Neural cell (in vitro differentiated cells): ENCODE results near the gene BAX. TPM values are rescaled to one million over a fixed set of nuclear protein-coding genes. Genes with fewer than 3 reads are reported as not detected.

Source experiments
- H2AFZ ChIP-seq: fragments of 200-600, 300-800 bp; sonication (generic), shearing (Covaris generic); 2 replicates; pipeline ENCODE4 v1.6.0; 2014; ENCODE audit warnings: low read depth, mild to moderate bottlenecking, antibody characterized with exemption, low read length, moderate library complexity
- H3F3A ChIP-seq: fragments of 200-600 bp; shearing (Covaris generic); 2 replicates; pipeline ENCODE4 v1.6.1; 2016; ENCODE audit warnings: mild to moderate bottlenecking, moderate library complexity, mixed read lengths, antibody characterized with exemption, low read length; ENCODE audit not compliant: insufficient read depth, poor library complexity, severe bottlenecking
- H3K27ac ChIP-seq: fragments of 200-600, 300-800 bp; sonication (generic), shearing (Covaris generic); 2 replicates; pipeline ENCODE4 v1.5.1; 2014; ENCODE audit warnings: mild to moderate bottlenecking, low read length, moderate library complexity
- H3K27me3 ChIP-seq: fragments of 300-800, 200-600 bp; sonication (generic), shearing (Covaris generic); 2 replicates; pipeline ENCODE4 v1.6.0; 2014; ENCODE audit warnings: mild to moderate bottlenecking, low read depth, low read length, moderate library complexity; ENCODE audit not compliant: insufficient read depth
- H3K36me3 ChIP-seq: fragments of 300-800, 200-600 bp; sonication (generic), shearing (Covaris generic); 2 replicates; pipeline ENCODE4 v1.5.1; 2014; ENCODE audit warnings: mild to moderate bottlenecking, antibody characterized with exemption, low read length, moderate library complexity; ENCODE audit not compliant: insufficient read depth
- H3K4me2 ChIP-seq: fragments of 300-800, 200-600 bp; sonication (generic), shearing (Covaris generic); 2 replicates; pipeline ENCODE4 v1.6.0; 2014; ENCODE audit warnings: mild to moderate bottlenecking, low read length
- H3K4me3 ChIP-seq: fragments of 300-800, 200-600 bp; sonication (generic), shearing (Covaris generic); 2 replicates; pipeline ENCODE4 v1.5.1; 2014; ENCODE audit warnings: mild to moderate bottlenecking, low read length, moderate library complexity
- H3K79me2 ChIP-seq: fragments of 200-600 bp; shearing (Covaris generic); replicated peaks from 2 replicates; pipeline ENCODE4 v1.6.0; 2014; ENCODE audit warnings: mild to moderate bottlenecking, low read length, moderate library complexity; ENCODE audit not compliant: insufficient read depth
- H3K9ac ChIP-seq: fragments of 300-800, 200-600 bp; sonication (generic), shearing (Covaris generic); 2 replicates; pipeline ENCODE4 v1.6.1; 2016; ENCODE audit warnings: mild to moderate bottlenecking, low read length, mixed read lengths
- H3K9me2 ChIP-seq: fragments of 200-600 bp; shearing (Covaris generic); 2 replicates; pipeline ENCODE4 v1.6.1; 2016; ENCODE audit warnings: mild to moderate bottlenecking, low read length, mixed read lengths; ENCODE audit not compliant: insufficient read depth
- H3K9me3 ChIP-seq: fragments of 200-600, 300-800 bp; sonication (generic), shearing (Covaris generic); 2 replicates; pipeline ENCODE4 v1.6.1; 2016; ENCODE audit warnings: mild to moderate bottlenecking, mixed run types, low read length, moderate library complexity, mixed read lengths
- H4K20me1 ChIP-seq: fragments of 200-600 bp; shearing (Covaris generic); 2 replicates; pipeline ENCODE4 v1.6.1; 2016; ENCODE audit warnings: mild to moderate bottlenecking, mixed run types; ENCODE audit not compliant: insufficient read depth
- EP300 ChIP-seq: fragments of 450-650 bp; conservative IDR thresholded peaks from 2 replicates; pipeline ENCODE4 v1.6.1; 2014; ENCODE audit warnings: antibody characterized with exemption, mild to moderate bottlenecking, moderate library complexity; ENCODE audit not compliant: poor library complexity, severe bottlenecking
- EZH2 ChIP-seq: fragments of 200-600, 300-800 bp; shearing (Covaris generic), sonication (generic); IDR thresholded peaks from 2 replicates; pipeline ENCODE4 v1.6.1; 2014; ENCODE audit warnings: antibody characterized with exemption, low read length, borderline replicate concordance, mild to moderate bottlenecking; ENCODE audit not compliant: insufficient read depth, poor library complexity, severe bottlenecking
- MXI1 ChIP-seq: fragments of 450-650 bp; conservative IDR thresholded peaks from 2 replicates; pipeline ENCODE4 v1.6.1; 2014; ENCODE audit warnings: antibody characterized with exemption, mild to moderate bottlenecking; ENCODE audit not compliant: poor library complexity, severe bottlenecking
- POLR2AphosphoS5 ChIP-seq: IDR thresholded peaks from 2 replicates; pipeline ENCODE4 v1.6.1; 2012
- RAD21 ChIP-seq: fragments of 450-650 bp; conservative IDR thresholded peaks from 2 replicates; pipeline ENCODE4 v1.6.1; 2014; ENCODE audit warnings: antibody characterized with exemption, mild to moderate bottlenecking, moderate library complexity
- SMC3 ChIP-seq: fragments of 450-650 bp; conservative IDR thresholded peaks from 2 replicates; pipeline ENCODE4 v1.6.1; 2014; ENCODE audit warnings: antibody characterized with exemption, mild to moderate bottlenecking, moderate library complexity; ENCODE audit not compliant: poor library complexity
- TAF1 ChIP-seq: IDR thresholded peaks from 2 replicates; pipeline ENCODE4 v1.6.1; 2012; ENCODE audit warnings: low read depth
- polyA plus RNA-seq: library from polyadenylated mRNA; depleted of rRNA; stranded (reverse); fragments of >200 nt; gene quantifications from 2 replicates; pipeline ENCODE4 v1.2.3, GENCODE V29; 2014
- TF ChIP-seq, protein P1 (sequence below): fragments of 450-650 bp; IDR thresholded peaks from 2 replicates; pipeline ENCODE4 v1.5.1; 2014; ENCODE audit warnings: antibody characterized with exemption, mild to moderate bottlenecking, moderate library complexity; ENCODE audit not compliant: poor library complexity, severe bottlenecking
- TF ChIP-seq, protein P2 (sequence below): IDR thresholded peaks from 2 replicates; pipeline ENCODE4 v1.6.1; 2012; ENCODE audit warnings: borderline replicate concordance

BAX gene
- polyA plus RNA-seq, 1 donor from 2014 or later: 71.9 TPM

GRCh38 chr19:48928164-48929025 lies 26.3 kb upstream of the BAX start:
- Histone ChIP-seq H4K20me1 (no peaks in the 10 kb centered on the region), H3F3A (no peaks in the 10 kb centered on the region), H2AFZ (no peak overlapping the region), H3K9ac (no peak overlapping the region), H3K27me3 (peaks cover 10% of the 10 kb centered on the region), H3K9me2 (no peaks in the 10 kb centered on the region), H3K27ac (no peak overlapping the region), H3K9me3 (no peaks in the 10 kb centered on the region), H3K4me3 (no peak overlapping the region), H3K79me2 (no peaks in the 10 kb centered on the region), H3K36me3 (no peaks in the 10 kb centered on the region), H3K4me2 (no peak overlapping the region)
- TF ChIP-seq RAD21: no peak
- no peak for TF ChIP-seq POLR2AphosphoS5
- TF ChIP-seq TAF1: no peak
- TF ChIP-seq, protein P1, sequence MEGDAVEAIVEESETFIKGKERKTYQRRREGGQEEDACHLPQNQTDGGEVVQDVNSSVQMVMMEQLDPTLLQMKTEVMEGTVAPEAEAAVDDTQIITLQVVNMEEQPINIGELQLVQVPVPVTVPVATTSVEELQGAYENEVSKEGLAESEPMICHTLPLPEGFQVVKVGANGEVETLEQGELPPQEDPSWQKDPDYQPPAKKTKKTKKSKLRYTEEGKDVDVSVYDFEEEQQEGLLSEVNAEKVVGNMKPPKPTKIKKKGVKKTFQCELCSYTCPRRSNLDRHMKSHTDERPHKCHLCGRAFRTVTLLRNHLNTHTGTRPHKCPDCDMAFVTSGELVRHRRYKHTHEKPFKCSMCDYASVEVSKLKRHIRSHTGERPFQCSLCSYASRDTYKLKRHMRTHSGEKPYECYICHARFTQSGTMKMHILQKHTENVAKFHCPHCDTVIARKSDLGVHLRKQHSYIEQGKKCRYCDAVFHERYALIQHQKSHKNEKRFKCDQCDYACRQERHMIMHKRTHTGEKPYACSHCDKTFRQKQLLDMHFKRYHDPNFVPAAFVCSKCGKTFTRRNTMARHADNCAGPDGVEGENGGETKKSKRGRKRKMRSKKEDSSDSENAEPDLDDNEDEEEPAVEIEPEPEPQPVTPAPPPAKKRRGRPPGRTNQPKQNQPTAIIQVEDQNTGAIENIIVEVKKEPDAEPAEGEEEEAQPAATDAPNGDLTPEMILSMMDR: no peak
- no peak for TF ChIP-seq EZH2
- TF ChIP-seq SMC3: no peak
- no peak for TF ChIP-seq MXI1
- no peak for TF ChIP-seq EP300
- TF ChIP-seq, protein P2, sequence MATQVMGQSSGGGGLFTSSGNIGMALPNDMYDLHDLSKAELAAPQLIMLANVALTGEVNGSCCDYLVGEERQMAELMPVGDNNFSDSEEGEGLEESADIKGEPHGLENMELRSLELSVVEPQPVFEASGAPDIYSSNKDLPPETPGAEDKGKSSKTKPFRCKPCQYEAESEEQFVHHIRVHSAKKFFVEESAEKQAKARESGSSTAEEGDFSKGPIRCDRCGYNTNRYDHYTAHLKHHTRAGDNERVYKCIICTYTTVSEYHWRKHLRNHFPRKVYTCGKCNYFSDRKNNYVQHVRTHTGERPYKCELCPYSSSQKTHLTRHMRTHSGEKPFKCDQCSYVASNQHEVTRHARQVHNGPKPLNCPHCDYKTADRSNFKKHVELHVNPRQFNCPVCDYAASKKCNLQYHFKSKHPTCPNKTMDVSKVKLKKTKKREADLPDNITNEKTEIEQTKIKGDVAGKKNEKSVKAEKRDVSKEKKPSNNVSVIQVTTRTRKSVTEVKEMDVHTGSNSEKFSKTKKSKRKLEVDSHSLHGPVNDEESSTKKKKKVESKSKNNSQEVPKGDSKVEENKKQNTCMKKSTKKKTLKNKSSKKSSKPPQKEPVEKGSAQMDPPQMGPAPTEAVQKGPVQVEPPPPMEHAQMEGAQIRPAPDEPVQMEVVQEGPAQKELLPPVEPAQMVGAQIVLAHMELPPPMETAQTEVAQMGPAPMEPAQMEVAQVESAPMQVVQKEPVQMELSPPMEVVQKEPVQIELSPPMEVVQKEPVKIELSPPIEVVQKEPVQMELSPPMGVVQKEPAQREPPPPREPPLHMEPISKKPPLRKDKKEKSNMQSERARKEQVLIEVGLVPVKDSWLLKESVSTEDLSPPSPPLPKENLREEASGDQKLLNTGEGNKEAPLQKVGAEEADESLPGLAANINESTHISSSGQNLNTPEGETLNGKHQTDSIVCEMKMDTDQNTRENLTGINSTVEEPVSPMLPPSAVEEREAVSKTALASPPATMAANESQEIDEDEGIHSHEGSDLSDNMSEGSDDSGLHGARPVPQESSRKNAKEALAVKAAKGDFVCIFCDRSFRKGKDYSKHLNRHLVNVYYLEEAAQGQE: no peak

DNA sequence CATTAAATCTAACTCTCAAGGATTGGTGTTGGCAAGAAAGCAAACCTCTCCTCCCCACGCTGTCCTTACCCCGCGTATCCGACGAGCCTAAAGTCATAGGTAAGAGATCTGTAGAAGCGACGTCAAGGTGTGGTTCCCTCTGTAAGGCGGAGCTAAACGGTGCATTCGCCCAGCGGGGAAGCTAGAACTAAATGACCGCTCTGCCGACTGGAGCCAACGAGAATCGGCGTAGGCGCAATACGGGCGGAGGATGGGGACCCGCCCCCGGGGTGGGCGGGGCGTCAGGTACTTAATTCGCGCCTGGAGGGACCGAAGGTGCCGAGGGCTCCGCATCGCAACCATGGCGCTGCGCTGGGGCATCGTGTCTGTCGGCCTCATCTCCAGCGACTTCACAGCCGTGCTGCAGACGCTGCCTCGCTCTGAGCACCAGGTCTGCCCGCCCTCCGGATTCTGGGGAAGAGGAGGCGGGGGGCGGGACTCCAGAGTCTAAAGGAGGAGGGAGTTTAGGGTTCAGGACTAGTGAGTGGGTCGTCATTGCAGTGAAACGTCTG lies 21.2 kb upstream of the BAX start, which contains the start of gene DHDH:
DHDH (plus strand) TSS at position 318 of the 551 bp plus-strand sequence; CDS start at position 341, 23 bp downstream.
- peak within 1 kb of the TSS; percentile 61 for H3K9ac ChIP-seq
- H3K4me3 ChIP-seq: peak within 1 kb of the TSS; percentile 73
- H3K36me3 ChIP-seq: no peaks in the 10 kb centered on the region
- TF ChIP-seq EP300: no peak
- peak; percentile 55 for TF ChIP-seq TAF1
- TF ChIP-seq RAD21: peak; percentile 22
- TF ChIP-seq SMC3: peak; percentile 24
- TF ChIP-seq MXI1: peak; percentile 62
- TF ChIP-seq EZH2: no peak
- peak; percentile 62 for TF ChIP-seq POLR2AphosphoS5
- TF ChIP-seq, protein P1: peak; percentile 28
- TF ChIP-seq, protein P2: peak; percentile 28
- peak within 1 kb of the TSS; percentile 47 for H2AFZ ChIP-seq
- no peaks in the 10 kb centered on the region for H3K9me3 ChIP-seq
- H3K27ac ChIP-seq: peak within 1 kb of the TSS; percentile 16
- peak within 1 kb of the TSS; percentile 71 for H3K4me2 ChIP-seq
- H3K27me3 ChIP-seq: peaks cover 10% of the 10 kb centered on the region
- no peaks in the 10 kb centered on the region for H3K79me2 ChIP-seq
- H4K20me1 ChIP-seq: no peaks in the 10 kb centered on the region
- no peaks in the 10 kb centered on the region for H3F3A ChIP-seq
- no peaks in the 10 kb centered on the region for H3K9me2 ChIP-seq
